HG03457 (cell line): ENCODE measurements around the gene RAB12.
"Not testable (repeated sequence)": the region's sequence is repeated elsewhere in the genome, so short reads cannot be mapped to it uniquely, and the experiment has no call there.

Experiments used
- ATAC-seq: cut with Tn5 transposase; IDR thresholded peaks from one replicate; pipeline ENCODE4 v1.9.1; 2021; ENCODE audit warnings: moderate number of reproducible peaks; ENCODE audit not compliant: unreplicated experiment

The RAB12 gene

DNA sequence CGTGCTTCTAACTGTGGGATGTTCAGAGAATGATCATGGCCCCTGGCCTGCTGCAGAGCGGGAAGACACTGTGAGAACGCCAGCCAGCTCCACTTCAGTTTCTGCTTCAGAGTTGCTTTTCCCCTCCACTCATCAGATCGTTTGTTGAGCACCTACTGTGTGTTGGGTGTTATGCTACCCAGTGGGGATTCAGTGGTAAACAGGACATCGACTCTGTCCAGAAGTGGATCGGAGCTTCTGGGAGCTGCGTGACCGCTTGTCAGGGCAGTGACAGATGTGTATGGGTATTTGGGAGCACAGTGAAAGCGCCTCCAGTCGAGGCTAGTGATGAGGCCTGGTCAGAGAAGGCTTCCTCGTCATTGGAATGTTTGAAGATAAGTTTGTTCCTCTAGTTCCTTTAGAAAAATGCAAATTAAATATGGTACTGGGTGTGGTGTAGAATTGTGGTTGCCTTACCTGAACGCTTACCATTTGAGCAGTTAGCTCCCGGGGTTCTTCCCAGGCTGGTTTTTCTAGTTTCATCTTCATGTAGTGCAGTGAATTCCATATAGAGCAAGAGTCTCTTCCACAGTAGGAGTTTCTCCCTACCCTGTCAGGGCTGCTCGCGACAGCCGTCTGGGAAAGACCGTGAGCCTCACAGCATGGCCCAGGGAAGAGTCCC lies 2.8 kb downstream of the RAB12 start:
- ATAC-seq = no peak

DNA sequence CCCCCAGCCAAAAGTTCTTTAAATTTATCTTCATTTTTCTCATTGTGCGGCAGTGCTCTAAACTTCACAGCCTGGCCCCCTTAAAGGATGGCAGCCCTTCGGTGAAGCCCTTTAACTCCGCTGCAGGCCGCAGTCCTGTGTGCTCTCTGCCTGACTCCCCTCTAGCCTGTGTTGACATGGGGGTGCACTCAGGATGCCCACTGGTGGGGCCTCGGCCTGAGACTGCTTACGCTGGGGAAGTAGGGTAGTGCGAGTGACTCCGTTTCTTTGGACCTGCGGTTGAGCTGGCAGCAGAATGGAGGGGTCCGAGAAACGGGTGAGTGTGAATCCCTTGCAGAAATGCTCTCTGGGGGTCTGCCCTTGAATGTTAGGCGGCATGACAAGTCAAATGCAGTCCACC lies 5.6 kb downstream of the RAB12 start:
- no peak for ATAC-seq

DNA sequence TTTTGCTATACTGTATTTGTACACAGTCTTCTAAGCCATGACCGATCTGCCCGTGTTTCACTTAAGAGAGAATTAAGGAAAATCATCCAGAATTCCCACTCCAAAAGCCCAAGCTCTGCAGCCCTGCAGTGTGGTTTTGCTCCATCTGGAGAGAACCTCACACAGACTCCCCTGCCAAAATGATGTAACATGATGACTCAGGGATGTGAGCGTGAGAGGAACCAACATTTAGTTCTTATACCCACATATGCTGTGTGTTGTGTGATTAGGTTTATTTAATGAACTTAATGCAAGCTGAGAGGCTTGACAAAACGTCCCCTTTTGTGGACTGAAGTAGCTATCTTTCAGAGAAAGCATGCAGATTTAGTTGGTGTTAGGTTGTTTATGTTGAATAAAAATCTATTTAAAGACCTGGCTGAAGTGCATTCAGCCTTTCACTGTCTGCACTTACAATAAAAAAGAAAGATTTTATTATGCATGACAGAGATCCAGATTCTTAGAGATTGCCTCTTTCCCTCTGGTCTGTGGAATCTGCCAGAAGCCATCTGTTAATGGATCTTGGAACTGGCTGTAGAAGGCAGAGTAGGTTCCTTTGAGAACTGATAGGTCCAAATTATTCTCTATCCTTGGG lies 6.3 kb downstream of the RAB12 start:
- ATAC-seq = no peak

DNA sequence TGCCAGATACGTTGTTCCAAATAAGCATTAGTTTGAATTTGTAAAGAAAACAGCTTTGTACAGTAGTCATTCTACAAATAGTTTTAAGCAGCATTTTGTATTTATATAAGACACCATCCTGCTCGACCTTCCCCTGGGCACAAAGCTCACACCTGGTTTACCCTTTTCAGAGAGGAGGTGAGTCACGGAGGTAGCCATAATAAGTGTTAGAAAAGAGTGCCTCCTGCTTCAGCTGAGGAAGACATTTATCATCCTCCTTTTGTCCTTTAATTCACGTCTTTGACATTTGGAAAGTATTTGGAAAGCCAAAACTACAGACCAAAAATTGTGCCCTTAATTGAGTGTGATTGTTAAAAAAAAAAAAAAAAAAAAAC lies 6.8 kb downstream of the RAB12 start:
- ATAC-seq = no peak

DNA sequence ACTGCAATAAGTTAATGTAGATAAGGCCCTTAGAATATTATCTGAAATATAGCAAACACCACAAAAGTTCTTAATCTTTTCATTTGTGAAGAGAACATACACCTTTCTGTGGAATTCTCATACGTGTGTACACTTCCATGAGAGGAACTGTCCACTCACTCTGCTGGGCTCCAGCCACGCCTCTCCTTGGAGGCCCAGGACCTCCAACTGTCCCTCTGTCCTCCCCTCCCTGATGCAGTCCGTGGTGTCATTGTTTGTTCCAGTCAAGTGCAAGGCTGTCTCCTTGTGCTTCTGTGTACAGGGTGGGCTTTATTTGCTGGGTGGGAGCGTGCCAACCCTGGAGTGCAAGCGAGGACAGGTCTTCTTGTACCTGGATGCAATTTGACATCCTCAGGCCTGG lies 8.7 kb downstream of the RAB12 start:
- ATAC-seq = no peak

DNA sequence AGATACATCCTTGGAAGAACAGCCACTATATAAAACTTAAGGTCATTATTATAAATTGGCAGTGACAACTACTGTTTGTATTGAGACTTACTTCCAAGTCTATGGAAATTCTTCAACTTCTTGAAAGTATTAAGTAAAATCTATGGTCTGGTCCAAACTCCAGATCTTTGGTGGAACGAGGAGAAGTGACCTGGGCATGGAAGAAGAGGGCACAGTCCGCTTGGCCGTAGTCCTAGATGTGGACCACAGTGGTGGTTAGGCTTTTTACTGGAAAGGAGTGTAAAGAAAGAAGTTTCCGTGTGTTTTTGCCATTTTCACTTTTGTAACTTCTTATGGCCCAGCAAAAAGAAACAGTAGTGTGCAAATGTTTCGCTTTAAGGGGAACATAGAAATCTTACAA lies 9.8 kb downstream of the RAB12 start:
- no peak for ATAC-seq

DNA sequence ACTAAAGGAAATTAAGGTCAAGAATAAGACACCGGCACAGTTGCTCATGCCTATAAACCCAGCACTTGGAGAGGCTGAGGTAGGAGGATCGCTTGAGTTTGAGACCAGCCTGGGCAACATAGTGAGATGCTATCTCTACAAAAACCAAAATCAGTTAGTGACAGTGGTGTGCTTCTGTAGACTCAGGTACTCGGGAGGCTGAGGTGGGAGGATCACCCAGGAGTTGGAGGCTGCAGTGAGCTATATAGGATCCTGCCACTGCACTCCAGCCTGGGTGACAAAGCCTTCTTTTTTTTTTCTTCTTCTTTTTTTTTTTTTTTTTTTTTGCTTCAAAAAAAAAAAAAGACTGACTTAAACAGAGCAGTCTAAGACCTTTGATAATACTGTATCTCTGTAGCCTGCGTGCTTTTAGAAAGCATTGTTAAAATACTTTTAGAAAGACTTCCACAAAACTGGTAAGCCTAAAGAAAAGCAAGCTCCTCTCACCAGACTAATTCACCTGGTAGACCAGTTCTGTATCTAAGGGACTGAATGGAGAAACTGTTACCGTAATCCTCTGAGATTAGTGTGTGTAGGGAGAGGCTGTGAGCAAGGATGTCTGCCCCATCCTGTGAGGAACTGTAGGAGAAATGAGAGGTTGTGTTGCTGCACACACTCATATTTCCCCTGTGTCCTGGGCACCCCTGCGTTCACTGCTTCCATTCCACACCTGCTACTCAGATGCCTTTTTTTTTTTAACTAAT lies 10.8 kb downstream of the RAB12 start:
- ATAC-seq = no peak

DNA sequence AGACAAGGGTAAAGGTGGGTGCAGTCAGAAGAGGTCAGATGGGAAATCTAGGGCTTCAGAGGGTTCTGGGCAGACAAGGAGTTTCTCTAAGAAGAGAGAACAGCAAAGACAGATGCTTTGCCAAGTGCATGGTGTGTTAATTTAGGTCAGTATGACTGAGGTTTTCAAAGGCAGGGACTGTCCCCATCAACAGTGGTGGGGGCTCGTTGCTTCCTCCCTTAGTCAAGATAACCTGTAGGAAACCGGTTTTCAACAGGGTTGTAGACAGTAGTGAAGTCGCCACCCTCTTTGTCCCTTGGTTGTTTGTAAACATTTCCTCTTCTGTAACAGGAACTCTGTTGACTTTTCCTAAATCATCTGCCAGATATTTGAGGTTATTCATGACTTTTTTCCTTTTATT lies 11.6 kb downstream of the RAB12 start:
- ATAC-seq = no peak

DNA sequence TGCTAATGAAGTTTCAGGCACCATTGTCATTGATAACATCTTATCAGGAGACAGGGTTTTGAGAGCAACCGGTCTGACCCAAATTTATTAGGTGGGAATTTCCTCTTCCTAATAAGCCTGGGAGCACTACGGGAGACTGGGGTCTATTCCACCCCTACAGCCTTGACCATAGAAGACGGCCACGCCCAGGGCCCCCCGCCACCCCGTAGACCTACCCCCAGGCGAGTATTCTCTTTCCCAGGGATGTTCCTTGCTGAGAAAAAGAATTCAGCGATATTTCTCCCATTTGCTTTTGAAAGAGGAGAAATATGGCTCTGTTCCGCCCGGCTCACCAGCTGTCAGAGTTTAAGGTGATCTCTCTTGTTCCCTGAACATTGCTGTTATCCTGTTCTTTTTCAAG lies 13.4 kb downstream of the RAB12 start:
- ATAC-seq = not testable (repeated sequence)

DNA sequence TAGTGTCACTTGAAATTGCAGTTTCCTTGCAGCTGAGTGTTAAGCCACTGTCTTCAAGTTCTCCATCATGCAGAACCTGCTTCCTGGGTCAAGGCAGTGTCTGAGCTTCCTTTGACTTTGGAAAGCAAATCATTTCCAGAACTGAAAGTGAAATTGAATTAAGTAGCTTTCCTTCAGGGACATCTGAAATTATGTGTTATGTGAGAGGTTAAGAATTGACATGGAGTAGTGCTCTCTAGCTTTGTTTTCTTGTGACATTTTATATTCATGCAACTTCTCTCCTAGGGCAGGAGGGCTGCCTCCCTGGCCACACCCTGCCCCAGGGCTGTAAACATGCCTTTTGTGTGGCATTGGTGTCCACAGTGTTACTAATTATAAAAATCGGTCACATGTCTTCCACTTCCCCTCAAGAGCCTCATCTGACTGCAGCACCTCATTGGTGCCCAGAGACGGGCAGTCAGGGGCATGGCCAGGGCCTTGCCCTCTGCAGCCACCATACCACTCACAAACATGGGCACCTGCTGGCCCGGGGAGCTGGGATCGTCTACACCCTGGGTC lies 14.4 kb downstream of the RAB12 start:
- peak; percentile 93 for ATAC-seq

DNA sequence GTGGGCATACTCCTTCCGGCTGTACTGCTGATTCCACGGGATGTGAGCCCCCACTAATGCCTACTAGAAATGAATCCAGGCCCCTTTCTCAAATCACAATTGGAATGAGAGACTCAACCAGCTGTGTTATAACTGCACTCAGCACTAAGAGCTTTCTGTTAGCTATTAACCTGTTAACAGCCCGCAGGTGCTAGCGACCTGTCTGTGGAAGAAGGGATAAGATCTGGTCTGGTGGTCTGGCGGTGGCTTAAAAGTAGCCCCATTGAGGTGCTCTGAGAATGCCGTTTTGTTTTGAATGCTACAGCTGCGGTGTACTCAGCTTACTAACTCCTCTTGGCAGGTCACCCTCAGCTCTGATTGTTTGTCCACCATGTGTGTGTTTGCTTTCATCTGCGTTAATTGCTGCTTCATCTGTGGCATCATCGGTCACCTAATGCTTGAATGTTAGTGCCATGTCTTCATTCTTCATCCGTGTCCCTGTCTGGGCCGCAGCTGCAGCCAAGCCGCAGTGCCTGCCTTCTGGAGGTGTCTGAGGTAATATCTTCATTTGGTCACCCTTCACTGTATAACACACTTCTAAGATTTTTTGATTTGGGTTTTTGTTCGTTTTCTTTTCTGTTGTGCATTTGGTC lies 16.3 kb downstream of the RAB12 start:
- ATAC-seq = no peak

DNA sequence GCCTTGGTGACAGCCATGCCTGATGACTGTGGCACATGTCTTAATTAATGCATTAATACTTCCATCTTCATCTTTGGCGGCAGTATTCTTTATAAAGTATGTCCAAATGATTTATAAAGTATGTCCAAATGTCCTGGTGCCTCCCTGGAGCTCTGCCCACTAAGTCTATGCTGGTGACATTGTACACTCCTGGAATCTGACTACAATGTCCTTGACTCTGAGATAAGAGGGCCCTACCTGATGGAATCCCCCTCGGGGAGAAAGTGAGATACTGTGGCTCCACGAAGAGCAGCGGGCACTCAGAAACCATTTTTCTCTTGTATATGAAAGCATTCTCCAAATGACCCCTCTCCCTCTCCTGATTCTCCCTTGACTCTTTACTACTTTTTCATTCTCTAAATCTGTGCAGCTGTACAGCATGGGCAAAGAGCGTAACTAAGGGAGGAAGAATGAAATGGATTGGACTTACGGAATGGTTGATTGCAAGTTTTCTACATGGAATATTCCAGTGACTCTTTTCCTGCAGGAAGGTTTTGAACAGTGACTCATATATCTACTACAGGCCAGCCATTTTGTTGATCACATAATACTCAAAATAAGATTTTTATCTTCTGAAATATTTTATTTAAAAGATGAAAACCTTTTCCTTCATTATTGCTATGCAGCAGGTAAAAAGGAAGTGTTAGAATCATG lies 17.3 kb downstream of the RAB12 start:
- no peak for ATAC-seq

DNA sequence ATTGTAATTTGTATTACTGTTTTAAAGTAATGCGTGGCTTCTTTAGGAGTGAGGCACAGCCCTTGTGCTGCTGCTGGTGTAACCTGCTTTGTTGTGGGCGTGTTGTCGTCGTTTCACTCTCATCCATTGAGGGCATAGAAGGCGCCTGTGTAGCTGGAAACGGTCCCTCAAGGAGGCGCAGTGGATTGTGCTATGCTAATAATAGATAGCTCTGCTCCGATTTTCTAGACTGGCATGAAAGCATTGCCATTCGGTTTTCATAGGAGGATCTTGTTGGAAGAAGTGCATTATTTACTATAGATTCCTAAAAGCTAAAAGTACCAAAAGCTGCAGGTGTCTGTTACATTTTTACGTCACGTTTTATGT lies 17.9 kb downstream of the RAB12 start:
- ATAC-seq = no peak

DNA sequence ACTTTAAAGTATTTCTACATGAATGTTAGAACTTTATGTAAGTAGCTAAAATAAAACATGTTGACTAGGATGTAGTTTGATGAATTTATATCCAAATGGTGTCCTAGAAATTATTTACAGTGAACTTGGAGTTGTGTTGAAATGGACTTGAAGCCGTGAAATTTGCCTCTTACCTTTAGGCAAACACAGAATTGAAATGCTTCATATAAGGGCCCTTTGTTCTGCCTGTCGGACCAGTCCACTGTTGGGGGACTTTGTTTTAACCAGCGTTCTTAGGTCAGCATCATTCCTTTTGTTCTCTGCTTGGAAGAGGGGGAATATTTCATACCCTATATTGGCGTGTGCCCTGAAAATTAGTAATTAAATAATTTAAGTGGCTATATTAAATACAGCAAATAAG lies 18.3 kb downstream of the RAB12 start:
- ATAC-seq = no peak

DNA sequence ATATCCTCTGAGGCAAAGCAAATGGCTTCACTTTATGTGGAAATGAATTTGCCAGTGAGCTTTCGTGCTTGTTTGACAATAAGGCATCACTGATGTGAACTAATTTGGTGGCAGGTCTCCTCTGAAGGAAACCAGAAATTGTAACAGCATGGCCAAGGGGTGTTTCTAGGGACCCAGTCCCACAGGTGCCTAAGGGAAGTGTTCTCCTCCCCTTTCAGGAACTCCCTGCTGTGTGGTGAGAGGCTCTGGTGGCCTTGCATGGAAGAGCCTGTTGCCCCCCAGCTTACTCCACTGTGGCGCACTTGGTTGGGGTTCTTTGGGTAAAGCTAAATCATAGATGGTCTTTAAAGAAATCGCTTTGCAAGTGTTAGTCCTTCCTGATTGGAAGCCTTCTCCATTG lies 20.4 kb downstream of the RAB12 start:
- no peak for ATAC-seq

DNA sequence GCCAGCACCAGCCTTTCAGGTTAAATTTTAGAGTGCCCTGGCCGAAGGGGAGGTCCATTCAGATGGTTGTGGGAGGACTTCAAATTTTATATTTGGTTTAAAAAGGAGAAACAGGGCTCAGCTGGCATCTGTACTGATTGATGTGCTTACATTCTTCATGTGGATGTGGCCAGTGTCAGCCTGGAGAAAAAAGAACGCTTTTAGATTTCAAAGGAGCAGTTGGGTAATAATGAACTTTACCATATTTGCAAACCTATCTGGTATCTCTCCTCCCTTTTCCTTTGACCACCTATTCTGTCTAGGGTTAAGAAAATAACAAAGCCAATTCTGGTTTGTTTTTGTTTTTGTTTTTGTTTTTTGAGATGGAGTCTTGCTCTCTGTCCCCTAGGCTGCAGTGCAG lies 21.3 kb downstream of the RAB12 start:
- ATAC-seq = no peak

DNA sequence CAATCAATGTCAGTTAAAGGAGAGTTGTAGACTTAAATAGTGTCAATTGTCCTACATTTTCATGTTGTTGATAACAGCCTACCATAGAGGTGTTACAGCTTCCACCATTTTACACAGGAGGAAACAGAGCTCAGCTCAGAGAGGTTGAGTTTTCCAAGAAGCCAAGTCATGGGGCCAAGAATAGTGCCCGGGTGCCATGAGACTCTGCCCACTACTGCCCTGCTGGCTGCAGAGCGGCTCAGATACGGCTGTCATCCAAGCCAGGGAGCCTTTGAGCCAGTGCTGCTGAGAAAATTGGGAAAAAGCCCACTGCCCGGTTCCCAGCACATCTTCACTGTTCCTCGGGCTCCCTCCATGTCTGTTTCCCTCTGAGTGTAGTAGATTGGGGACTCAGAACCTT lies 22.0 kb downstream of the RAB12 start:
- ATAC-seq = no peak

DNA sequence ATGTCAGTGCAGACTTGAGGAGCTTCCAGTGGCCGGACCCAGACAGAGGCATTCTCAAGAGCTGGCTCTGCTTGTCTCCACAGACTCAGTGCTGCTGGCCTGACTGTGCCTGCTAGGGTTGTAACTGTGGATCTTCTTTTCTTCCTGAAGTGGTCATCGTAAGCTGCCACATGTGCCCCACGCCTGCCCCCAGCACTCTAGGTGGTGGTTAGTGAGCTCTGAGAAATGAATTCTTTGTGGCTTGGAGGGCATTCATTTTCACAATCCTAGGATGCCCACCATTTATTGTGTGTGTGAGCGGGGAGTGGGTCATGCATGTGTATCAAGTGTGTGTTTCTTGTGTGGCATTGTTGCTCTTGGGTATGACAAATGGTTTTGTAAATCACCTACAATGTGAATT lies 23.1 kb downstream of the RAB12 start:
- ATAC-seq = no peak

DNA sequence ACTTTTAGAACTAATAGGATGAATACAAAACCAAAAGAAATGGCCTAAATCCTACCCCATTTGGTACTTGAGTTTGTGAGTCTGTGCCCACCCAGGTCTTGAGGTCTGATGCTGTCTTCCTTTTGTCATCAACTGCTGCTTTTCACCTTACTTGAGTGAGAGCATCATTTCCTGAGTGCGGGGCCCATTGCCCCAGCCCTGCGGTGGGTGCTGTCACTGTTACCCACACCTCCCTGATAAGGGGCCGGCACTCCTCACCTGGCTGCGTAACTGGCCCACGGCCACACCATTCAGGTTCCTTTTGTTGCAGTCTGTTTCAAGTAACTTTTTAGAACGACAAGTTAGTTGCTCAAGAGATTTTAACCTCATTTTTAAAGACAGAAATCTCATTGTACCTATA lies 25.3 kb downstream of the RAB12 start:
- no peak for ATAC-seq

DNA sequence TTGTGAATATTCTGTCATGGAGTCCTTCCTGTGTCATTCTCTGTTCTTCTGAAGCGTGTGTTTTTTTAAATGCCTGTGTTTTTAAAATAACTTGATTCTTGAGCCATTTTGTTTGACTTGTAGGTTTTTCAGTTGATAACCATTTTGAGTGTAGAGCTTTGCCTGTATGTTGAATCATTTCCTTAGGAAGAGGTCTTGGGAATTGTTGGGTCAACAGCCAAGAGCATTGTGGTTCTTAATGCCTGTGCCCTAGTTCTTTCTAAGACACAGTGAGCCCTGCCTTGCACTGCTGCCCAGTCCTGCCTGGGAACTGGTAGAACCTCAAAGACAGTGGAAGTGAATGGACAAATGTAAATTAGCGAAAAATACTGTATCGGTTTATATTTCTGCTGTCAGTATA lies 25.9 kb downstream of the RAB12 start:
- ATAC-seq = no peak

DNA sequence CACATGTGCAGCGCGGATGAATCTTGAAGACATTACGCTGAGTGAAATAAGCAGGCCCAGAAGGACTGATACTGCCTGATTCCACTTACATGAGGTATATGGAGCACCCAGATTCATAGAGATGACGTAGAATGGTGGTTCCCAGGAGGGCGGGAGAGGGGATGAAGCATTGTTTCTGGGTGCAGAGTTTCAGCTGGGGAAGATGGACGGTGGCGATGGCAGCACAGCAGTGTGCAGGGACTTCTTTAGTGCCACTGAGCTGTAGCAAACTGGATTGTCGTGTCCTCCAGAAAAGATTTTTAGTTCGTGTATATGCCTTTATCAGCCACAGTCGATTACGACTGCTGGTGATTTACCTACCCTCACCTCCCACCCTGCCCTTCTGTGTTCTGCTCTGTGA lies 30.5 kb downstream of the RAB12 start:
- ATAC-seq = no peak
